GM12865 (cell line): ENCODE measurements around the gene KIAA0040.
A peak's percentile ranks its signal among the peaks of the same experiment; 100 is the strongest.

Experiments
- DNase-seq: peaks from one replicate; pipeline ENCODE4 v3.0.0; 2010; ENCODE audit warnings: low read depth
- H3K4me3 ChIP-seq: 2 replicates; pipeline ENCODE4 v1.5.1; 2011; ENCODE audit warnings: mild to moderate bottlenecking, low read depth, low read length, control low read depth
- TF ChIP-seq, protein P1 (sequence below): IDR thresholded peaks from 2 replicates; pipeline ENCODE4 v1.5.1; 2011; ENCODE audit warnings: low read length, control low read depth, low read depth, inconsistent platforms; ENCODE audit not compliant: insufficient read depth; ENCODE audit errors: missing control alignments

The KIAA0040 gene

DNA sequence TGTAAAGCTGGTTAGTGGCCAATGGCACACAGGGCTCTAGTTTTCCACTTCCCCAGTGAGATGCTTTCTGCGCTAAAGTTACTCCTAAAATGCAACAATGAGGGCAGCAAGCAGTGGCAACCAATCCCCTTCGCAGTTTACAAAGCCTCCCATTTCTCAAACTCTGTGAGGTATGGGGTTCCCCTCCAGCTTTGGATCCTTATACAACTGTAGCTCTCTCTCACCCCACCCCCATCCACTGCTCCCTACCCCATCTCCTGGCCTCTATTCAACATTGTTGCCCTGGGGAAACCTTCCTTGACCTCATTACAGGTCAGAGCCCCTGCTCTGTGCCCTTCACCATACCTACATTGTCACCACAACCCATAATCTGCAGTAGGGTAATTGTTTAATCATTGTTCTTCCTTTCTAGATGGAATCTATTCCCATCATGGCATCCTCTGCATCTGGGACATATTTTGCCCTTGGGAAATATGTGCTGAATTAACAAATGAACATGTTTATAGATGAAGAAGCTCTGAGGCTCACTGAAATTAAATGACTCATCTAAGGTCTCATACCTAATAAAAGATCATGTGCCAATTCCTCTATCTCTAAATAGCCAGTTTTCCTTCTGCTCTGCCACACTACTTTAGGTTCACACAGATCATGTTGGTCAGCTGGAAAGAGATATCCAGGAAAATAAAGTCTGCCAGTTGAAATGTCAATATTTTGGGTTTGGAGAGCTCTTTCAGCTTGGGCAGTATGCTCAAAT, 12.6 kb downstream of the KIAA0040 start:
- DNase-seq, result no peak
- H3K4me3 ChIP-seq, result no peak overlapping the region
- TF ChIP-seq, protein P1, sequence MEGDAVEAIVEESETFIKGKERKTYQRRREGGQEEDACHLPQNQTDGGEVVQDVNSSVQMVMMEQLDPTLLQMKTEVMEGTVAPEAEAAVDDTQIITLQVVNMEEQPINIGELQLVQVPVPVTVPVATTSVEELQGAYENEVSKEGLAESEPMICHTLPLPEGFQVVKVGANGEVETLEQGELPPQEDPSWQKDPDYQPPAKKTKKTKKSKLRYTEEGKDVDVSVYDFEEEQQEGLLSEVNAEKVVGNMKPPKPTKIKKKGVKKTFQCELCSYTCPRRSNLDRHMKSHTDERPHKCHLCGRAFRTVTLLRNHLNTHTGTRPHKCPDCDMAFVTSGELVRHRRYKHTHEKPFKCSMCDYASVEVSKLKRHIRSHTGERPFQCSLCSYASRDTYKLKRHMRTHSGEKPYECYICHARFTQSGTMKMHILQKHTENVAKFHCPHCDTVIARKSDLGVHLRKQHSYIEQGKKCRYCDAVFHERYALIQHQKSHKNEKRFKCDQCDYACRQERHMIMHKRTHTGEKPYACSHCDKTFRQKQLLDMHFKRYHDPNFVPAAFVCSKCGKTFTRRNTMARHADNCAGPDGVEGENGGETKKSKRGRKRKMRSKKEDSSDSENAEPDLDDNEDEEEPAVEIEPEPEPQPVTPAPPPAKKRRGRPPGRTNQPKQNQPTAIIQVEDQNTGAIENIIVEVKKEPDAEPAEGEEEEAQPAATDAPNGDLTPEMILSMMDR, result no peak

DNA sequence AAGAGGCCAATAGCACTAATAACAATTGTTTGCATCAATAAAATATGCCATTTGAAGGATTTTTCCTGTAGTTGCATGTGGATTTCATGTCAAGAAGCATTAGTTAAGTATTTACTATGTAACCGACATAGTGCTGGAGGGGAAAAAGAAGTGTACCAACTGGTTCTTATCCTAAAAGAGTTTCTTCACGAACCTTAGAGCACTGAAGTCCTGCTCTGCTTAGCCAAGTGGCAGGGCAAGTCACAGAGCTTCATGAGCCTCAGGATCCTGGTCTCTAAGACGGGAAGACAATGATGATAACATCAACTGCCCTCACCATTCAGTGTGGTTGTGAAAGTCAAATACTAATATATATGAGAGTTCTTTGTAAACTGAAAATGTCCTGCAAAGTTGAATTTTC, 14.1 kb downstream of the KIAA0040 start:
- no peak overlapping the region for H3K4me3 ChIP-seq
- TF ChIP-seq, protein P1, result no peak
- DNase-seq, result no peak

DNA sequence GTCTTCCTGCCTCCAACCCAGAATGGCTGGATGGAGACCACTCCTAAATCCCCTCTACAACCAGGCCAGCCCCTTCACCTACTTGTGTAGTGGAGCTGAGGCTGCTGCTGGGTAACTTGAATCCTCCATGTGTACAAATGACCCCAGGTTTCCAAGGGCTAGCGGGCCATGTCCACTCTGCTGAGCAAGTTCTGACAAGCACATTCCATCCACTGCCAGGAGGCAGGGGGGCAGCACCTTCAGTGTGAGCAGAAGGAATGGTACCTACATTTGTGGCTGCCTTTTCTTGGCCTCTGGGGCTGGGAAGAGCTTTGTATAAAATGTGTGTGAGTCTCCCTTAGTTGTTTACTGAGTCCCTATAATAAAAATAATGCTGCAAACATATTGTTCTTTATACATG, 14.5 kb downstream of the KIAA0040 start:
- TF ChIP-seq, protein P1, result no peak
- no peak for DNase-seq
- no peak overlapping the region for H3K4me3 ChIP-seq

DNA sequence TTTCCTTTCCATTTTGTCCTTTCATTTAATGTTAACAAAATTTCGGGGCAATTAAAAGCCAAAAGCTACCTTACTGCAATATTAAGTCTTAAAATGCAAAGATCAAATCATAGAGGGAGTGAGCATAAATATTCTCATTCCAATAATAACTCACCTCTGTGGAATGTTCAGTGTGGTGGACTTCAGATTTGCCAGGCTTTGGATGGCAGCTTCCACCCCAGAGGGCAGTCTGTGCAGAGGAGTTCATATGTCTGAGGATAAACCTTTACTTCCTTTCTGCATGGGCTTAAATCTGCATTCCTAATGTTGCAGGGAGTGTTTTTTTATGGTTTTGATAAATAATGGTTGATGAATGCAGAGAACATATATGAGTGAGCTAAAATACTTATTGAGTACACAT, 16.3 kb downstream of the KIAA0040 start:
- TF ChIP-seq, protein P1, result no peak
- no peak overlapping the region for H3K4me3 ChIP-seq
- DNase-seq, result no peak

DNA sequence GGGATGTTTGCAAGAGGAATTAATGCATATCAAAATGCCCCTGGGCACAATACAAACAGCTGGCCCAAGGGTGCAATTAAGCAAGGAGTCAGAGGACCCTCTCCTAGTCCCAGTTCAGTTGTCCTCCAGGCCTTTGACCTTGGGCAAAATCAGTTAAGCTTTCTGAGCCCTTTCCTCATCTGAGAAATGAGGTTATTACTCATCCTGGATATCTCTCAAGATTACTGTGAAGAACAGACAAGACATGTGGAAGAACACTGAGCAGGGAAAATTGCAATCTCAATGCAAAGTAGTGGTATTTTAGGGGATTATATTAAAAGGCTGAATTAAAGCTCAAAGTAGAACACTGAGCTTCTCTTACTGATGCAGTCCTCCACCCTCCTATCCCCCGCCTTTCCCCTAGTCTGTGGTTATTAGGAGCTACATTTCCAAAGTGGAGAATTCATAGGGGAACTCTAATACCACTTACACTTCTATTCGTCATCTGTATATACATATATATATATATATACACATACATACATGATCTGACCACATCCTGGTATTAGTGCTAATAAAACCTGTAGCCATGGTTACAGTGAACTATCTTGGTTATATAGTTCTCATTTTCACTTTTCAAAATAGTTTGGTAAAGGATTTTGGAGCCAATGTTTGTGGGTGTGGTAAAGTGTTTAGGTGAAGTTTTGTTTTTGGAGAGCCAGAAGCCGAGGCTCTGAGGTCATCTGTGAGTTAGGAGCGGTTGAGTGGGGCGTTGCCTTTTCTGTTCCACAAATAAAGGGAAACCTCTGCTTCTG, 18.1 kb downstream of the KIAA0040 start:
- no peak overlapping the region for H3K4me3 ChIP-seq
- DNase-seq, result peak; percentile 52
- TF ChIP-seq, protein P1, result no peak

DNA sequence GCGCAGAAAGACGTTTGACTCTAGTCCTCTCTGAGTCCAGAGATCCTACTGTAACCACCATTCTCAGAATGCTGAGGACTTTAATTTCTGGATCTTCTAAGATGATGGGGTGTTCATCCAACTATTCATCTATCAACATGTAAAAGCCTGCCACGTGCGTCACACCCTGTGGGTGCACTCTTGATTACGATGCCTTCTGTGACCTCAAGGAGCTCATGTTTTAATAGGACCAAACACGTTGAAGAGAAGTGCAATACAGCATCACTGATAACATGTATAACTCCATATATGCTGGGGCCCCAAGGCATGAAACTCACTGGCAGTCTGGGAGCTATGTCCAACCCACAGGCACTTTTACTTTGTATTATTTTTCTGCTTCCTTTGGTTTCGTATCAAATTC, 19.0 kb downstream of the KIAA0040 start:
- no peak overlapping the region for H3K4me3 ChIP-seq
- TF ChIP-seq, protein P1, result no peak
- no peak for DNase-seq
